GM12875 (cell line): ENCODE data around the gene MAN2B2.

Experiments used
- H3K4me3 ChIP-seq: one replicate; pipeline ENCODE4 v1.5.1; 2011; ENCODE audit warnings: low read depth, low read length, control low read depth
- TF ChIP-seq, protein P1 (sequence below): IDR thresholded peaks from 2 replicates; pipeline ENCODE4 v1.5.1; 2011; ENCODE audit warnings: low read depth, mild to moderate bottlenecking, control low read depth, inconsistent platforms, low read length, moderate library complexity, borderline replicate concordance; ENCODE audit not compliant: insufficient read depth

MAN2B2 gene

GRCh38 chr4:6530301-6530700, 44.7 kb upstream of the MAN2B2 start:
- TF ChIP-seq, protein P1, sequence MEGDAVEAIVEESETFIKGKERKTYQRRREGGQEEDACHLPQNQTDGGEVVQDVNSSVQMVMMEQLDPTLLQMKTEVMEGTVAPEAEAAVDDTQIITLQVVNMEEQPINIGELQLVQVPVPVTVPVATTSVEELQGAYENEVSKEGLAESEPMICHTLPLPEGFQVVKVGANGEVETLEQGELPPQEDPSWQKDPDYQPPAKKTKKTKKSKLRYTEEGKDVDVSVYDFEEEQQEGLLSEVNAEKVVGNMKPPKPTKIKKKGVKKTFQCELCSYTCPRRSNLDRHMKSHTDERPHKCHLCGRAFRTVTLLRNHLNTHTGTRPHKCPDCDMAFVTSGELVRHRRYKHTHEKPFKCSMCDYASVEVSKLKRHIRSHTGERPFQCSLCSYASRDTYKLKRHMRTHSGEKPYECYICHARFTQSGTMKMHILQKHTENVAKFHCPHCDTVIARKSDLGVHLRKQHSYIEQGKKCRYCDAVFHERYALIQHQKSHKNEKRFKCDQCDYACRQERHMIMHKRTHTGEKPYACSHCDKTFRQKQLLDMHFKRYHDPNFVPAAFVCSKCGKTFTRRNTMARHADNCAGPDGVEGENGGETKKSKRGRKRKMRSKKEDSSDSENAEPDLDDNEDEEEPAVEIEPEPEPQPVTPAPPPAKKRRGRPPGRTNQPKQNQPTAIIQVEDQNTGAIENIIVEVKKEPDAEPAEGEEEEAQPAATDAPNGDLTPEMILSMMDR = no peak
- no peak overlapping the region for H3K4me3 ChIP-seq

DNA sequence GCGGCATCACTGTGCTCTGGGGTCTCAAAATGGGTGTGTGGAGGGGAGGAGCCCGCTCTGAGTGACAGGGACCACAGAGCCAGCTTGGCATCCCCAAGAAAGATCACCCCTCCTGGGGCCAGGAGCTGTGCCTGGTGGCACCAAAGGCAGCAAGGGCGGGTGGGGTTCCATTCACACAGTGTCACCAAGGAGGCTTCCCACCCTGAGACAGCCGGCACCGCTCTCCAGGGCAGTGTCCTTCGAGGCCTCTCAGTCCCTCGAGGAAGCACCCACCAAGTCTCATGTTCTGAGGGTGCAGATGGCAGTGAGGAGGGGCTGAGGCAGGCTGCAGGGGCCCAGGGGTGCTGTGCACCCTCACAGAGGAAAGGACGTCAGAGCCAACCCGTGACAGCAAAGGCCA, 44.0 kb upstream of the MAN2B2 start:
- no peak overlapping the region for H3K4me3 ChIP-seq
- TF ChIP-seq, protein P1 = no peak

- TF ChIP-seq, protein P1 = no peak
Measured at GRCh38 chr4:6532102-6532501, 42.9 kb upstream of the MAN2B2 start.

DNA sequence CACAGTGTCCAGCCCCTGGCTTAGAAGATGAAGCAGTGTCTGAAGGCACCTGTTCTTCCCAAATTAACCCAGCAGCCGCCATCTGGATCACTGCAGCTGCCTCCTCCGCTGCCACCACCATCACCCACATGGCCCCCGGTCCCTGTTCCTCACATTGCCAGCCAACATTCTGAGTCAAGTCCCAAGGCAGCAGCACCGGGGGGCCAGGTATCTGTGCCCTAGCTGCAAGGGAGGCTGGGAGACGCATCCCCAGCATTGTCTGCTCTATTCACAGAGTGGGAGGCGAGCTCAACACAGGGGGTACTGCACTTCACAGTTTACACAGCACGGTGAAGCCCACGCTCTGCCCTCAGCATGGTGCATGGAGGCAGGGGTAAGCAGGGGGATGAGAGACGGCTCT, 42.3 kb upstream of the MAN2B2 start:
- TF ChIP-seq, protein P1 = no peak
- no peak overlapping the region for H3K4me3 ChIP-seq

More at GRCh38 chr4:6532102-6532501, 42.9 kb upstream of the MAN2B2 start:
- H3K4me3 ChIP-seq = no peak overlapping the region

DNA sequence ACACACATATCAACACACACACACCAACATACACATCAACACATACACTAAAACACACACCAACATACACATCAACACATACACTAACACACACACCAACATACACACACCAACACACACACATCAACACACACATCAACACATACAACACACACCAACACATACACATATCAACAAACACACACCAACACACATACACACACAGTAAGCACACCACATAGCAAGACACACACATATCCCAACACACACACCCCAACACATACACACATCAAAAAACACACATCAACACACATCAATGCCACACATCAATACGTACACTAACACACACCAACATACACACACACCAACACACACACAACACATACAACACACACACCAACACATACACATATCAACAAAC, 40.9 kb upstream of the MAN2B2 start:
- TF ChIP-seq, protein P1 = no peak

GRCh38 chr4:6534618-6535328, 40.2 kb upstream of the MAN2B2 start:
- no peak overlapping the region for H3K4me3 ChIP-seq
- TF ChIP-seq, protein P1 = no peak

More for the DNA sequence above, 40.9 kb upstream of the MAN2B2 start:
- no peak overlapping the region for H3K4me3 ChIP-seq

DNA sequence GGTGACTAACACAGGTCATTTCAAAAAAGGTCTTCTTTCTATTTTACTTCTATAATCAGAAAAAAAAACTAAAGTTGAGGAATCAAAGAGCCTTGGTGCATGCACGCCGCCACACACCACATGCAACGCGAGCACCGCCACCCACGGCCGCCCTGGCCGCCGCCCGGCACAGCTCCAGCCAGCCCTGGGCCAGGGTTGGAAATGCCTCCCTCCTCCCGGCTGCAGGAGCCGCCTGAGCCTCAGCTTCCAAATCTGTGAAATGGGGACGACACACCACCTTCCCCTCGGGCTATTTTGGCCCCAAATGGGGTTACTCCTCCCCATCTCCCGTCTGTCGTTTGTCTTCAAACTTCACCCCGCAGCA, 39.7 kb upstream of the MAN2B2 start:
- TF ChIP-seq, protein P1 = no peak
- no peak overlapping the region for H3K4me3 ChIP-seq
